SK-N-SH treated with all-trans-retinoic acid at 6 μM for 48 hours (cell line): ENCODE data around the gene ASB3.

ENCODE experiments used
- ATAC-seq: fragments of 200-7000 bp; cut with Tn5 transposase; 3 replicates; pipeline ENCODE4 v1.9.1; 2020; ENCODE audit warnings: mild to moderate bottlenecking, moderate library complexity
- BACH2 ChIP-seq: fragments of 250-450 bp; sonication (Bioruptor Pico); IDR thresholded peaks from 2 replicates; pipeline ENCODE4 v1.9.0; 2021; ENCODE audit warnings: mild to moderate bottlenecking, borderline replicate concordance
- RARB ChIP-seq: fragments of 250-450 bp; sonication (Bioruptor Pico); IDR thresholded peaks from 2 replicates; pipeline ENCODE4 v1.8.0; 2021; ENCODE audit warnings: mild to moderate bottlenecking, moderate library complexity
- TF ChIP-seq, protein P1 (sequence below): fragments of 250-450 bp; sonication (Bioruptor Pico); IDR thresholded peaks from 2 replicates; pipeline ENCODE4 v1.8.0; 2021; ENCODE audit warnings: low read depth, mild to moderate bottlenecking, moderate library complexity, borderline replicate concordance
- TF ChIP-seq, protein P2 (sequence below): fragments of 250-450 bp; sonication (Bioruptor Pico); IDR thresholded peaks from 2 replicates; pipeline ENCODE4 v1.8.0; 2020; ENCODE audit warnings: mild to moderate bottlenecking, moderate library complexity, borderline replicate concordance
- TF ChIP-seq, protein P3 (sequence below): fragments of 250-450 bp; sonication (Bioruptor Pico); IDR thresholded peaks from 2 replicates; pipeline ENCODE4 v1.5.1; 2021; ENCODE audit warnings: mild to moderate bottlenecking, moderate library complexity

ASB3 gene

DNA sequence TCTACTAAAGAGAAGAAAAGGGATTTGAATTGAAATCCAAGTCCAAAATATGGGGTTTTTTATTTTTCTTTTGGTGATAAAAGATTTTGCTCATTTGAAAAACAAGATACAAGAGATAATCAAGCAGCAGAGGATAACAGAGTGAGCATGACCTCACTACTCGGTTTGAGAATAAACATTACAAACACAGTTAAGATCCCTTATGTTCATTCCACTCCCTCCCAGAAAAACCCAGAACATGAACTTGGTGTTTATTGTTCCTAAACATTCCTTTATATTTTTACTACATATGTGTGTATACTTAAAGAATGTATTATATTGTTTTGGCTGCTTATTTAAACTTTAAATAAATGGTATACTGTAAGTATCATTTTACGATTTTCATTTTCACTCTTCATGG is 165.8 kb downstream of the ASB3 start:
- ATAC-seq, result no peak
- TF ChIP-seq RARB (no peak), BACH2 (CRISPR knock-in tag) (no peak)
- TF ChIP-seq, protein P1, sequence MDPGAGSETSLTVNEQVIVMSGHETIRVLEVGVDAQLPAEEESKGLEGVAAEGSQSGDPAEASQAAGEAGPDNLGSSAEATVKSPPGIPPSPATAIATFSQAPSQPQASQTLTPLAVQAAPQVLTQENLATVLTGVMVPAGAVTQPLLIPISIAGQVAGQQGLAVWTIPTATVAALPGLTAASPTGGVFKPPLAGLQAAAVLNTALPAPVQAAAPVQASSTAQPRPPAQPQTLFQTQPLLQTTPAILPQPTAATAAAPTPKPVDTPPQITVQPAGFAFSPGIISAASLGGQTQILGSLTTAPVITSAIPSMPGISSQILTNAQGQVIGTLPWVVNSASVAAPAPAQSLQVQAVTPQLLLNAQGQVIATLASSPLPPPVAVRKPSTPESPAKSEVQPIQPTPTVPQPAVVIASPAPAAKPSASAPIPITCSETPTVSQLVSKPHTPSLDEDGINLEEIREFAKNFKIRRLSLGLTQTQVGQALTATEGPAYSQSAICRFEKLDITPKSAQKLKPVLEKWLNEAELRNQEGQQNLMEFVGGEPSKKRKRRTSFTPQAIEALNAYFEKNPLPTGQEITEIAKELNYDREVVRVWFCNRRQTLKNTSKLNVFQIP, result no peak
- TF ChIP-seq, protein P2, sequence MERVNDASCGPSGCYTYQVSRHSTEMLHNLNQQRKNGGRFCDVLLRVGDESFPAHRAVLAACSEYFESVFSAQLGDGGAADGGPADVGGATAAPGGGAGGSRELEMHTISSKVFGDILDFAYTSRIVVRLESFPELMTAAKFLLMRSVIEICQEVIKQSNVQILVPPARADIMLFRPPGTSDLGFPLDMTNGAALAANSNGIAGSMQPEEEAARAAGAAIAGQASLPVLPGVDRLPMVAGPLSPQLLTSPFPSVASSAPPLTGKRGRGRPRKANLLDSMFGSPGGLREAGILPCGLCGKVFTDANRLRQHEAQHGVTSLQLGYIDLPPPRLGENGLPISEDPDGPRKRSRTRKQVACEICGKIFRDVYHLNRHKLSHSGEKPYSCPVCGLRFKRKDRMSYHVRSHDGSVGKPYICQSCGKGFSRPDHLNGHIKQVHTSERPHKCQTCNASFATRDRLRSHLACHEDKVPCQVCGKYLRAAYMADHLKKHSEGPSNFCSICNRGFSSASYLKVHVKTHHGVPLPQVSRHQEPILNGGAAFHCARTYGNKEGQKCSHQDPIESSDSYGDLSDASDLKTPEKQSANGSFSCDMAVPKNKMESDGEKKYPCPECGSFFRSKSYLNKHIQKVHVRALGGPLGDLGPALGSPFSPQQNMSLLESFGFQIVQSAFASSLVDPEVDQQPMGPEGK (CRISPR knock-in tag), result no peak
- TF ChIP-seq, protein P3, sequence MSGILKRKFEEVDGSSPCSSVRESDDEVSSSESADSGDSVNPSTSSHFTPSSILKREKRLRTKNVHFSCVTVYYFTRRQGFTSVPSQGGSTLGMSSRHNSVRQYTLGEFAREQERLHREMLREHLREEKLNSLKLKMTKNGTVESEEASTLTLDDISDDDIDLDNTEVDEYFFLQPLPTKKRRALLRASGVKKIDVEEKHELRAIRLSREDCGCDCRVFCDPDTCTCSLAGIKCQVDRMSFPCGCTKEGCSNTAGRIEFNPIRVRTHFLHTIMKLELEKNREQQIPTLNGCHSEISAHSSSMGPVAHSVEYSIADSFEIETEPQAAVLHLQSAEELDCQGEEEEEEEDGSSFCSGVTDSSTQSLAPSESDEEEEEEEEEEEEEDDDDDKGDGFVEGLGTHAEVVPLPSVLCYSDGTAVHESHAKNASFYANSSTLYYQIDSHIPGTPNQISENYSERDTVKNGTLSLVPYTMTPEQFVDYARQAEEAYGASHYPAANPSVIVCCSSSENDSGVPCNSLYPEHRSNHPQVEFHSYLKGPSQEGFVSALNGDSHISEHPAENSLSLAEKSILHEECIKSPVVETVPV (CRISPR knock-in tag), result no peak
